ENCODE results near the gene SIGLEC14.

Gene SIGLEC14

GRCh38 chr19:51621178-51621577 lies 25.4 kb downstream of the SIGLEC14 start:
- no peak for DNase-seq (ENCODE audit: low spot score)

GRCh38 chr19:51615991-51616390 lies 30.6 kb downstream of the SIGLEC14 start:
- no peak for DNase-seq (ENCODE audit: low spot score)

- DNase-seq (ENCODE audit: low spot score) = no peak
Measured at GRCh38 chr19:51614789-51615188, 31.8 kb downstream of the SIGLEC14 start.

GRCh38 chr19:51610576-51610975 lies 36.0 kb downstream of the SIGLEC14 start:
- no peak for DNase-seq (ENCODE audit: low spot score)

GRCh38 chr19:51607920-51608562 lies 38.6 kb downstream of the SIGLEC14 start:
- peak; percentile 77 for DNase-seq (ENCODE audit: low spot score)

GRCh38 chr19:51607077-51607476 lies 39.5 kb downstream of the SIGLEC14 start:
- no peak for DNase-seq (ENCODE audit: low spot score)

GRCh38 chr19:51602189-51602854 lies 44.3 kb downstream of the SIGLEC14 start:
- DNase-seq (ENCODE audit: low spot score) = no peak

- DNase-seq (ENCODE audit: low spot score) = no peak
Measured at GRCh38 chr19:51600940-51601580, 45.6 kb downstream of the SIGLEC14 start.

GRCh38 chr19:51599084-51599483 lies 47.5 kb downstream of the SIGLEC14 start:
- DNase-seq (ENCODE audit: low spot score) = no peak

- no peak for DNase-seq (ENCODE audit: low spot score)
Measured at GRCh38 chr19:51598159-51598915, 48.3 kb downstream of the SIGLEC14 start.

- DNase-seq (ENCODE audit: low spot score) = no peak
Measured at GRCh38 chr19:51595190-51596175, 51.1 kb downstream of the SIGLEC14 start.

- DNase-seq (ENCODE audit: low spot score) = no peak
Measured at GRCh38 chr19:51594774-51595109, 51.9 kb downstream of the SIGLEC14 start.

GRCh38 chr19:51593969-51594773 lies 52.5 kb downstream of the SIGLEC14 start:
- peak; percentile 97 for DNase-seq (ENCODE audit: low spot score)

- DNase-seq (ENCODE audit: low spot score) = no peak
Measured at GRCh38 chr19:51593138-51593890, 53.3 kb downstream of the SIGLEC14 start.

Data from left forelimb (tissue), 1 donor.